ENCODE data around the gene SLC44A2.

GRCh38 chr19:10691883-10692282 is 66.5 kb downstream of the SLC44A2 start:
- no peak for TF ChIP-seq ATF3 (IDR thresholded peaks at IDR 0.05; ENCODE audit: insufficient read depth, low read depth, low read length)
- TF ChIP-seq CREB1 (IDR thresholded peaks at IDR 0.05) = no peak
- peak; percentile 85 for TF ChIP-seq POLR2AphosphoS5 (IDR thresholded peaks at IDR 0.05; ENCODE audit: low read depth, low read length)
- TF ChIP-seq SIN3A (conservative IDR thresholded peaks at IDR 0.05 in 1 of 2, IDR thresholded peaks at IDR 0.05 in 1 of 2; ENCODE audit: low read depth in 1 of 2, low read length in 2 of 2) = no peak
- TF ChIP-seq POLR2A (IDR thresholded peaks at IDR 0.05; ENCODE audit: control extremely low read depth in 1 of 2, low read depth in 2 of 2, low read length in 2 of 2) = peak in 1 of 2 experiments; percentile 59; a peak in 1 of 3 replicates
- no peak for TF ChIP-seq ZNF274 (IDR thresholded peaks at IDR 0.05; ENCODE audit: borderline replicate concordance, extremely low read depth, low read length)
- TF ChIP-seq RFX5 (IDR thresholded peaks at IDR 0.05; ENCODE audit: borderline replicate concordance, low read depth, low read length) = no peak
- TF ChIP-seq CHD2 (IDR thresholded peaks at IDR 0.05; ENCODE audit: low read length) = no peak
- no peak for TF ChIP-seq CBX5 (IDR thresholded peaks at IDR 0.05; ENCODE audit: low read depth, low read length)
- TF ChIP-seq TAF1 (IDR thresholded peaks at IDR 0.05; ENCODE audit: low read depth, low read length) = no peak
- no peak for TF ChIP-seq SAP30 (IDR thresholded peaks at IDR 0.05; ENCODE audit: insufficient read depth, insufficient replicate concordance, low read length)

Data from H1 (cell line).